ENCODE measurements around the gene KLF2. TPM values are rescaled to one million over a fixed set of nuclear protein-coding genes. Genes with fewer than 3 reads are reported as not detected.

Gene KLF2
- total and polyA plus RNA-seq, 10 of the 15 experiments (the other 5 are each of a cell fraction or from before 2014, with no cell fraction given): 0.16 to 13.7 (median 1.0) TPM

- no peak overlapping the region for H3K27ac ChIP-seq (ENCODE audit: control insufficient read depth, insufficient read depth)
- SMC1A ChIA-PET (ENCODE audit: uncharacterized antibody, unreplicated experiment): interaction anchor here (0.6 to 1.7 kb wide), 4 partner anchors 18 to 1287 kb away, joined by 3 to 4 read pairs (median 4); no protein-coding TSS in a partner anchor
- ATAC-seq (no peak), DNase-seq (ENCODE audit: low read depth, low spot score) (no peak), FAIRE-seq (no peak)
- POLR2A ChIA-PET: no interaction called here
- intact Hi-C loops (cut with micrococcal nuclease; ENCODE audit: unreplicated experiment) (no loop called here), in situ Hi-C loops (cut with MboI) (no loop called here)
- H4K20me1 ChIP-seq (ENCODE audit: control insufficient read depth, insufficient read depth): 0 out of 2 replicates have a peak, but pooled peaks cover 2% of the 10 kb centered on the region
- peaks cover 0 to 2% of the 10 kb centered on the region in 2 experiments; a peak in 2 of 4 replicates for H3K36me3 ChIP-seq (ENCODE audit: control insufficient read depth in 2 of 2, insufficient read depth in 2 of 2, low read length in 1 of 2)
- TF ChIP-seq E2F8 (IDR thresholded peaks at IDR 0.05; ENCODE audit: low read depth, partially characterized antibody): no peak
- no peak for TF ChIP-seq USF2 (IDR thresholded peaks at IDR 0.05; ENCODE audit: borderline replicate concordance, low read depth, low read length)
- TF ChIP-seq PAX5 (IDR thresholded peaks at IDR 0.05; ENCODE audit: borderline replicate concordance, low read depth, low read length): no peak
- no peak for TF ChIP-seq PBX3 (IDR thresholded peaks at IDR 0.05; ENCODE audit: insufficient replicate concordance, low read depth, low read length)
- TF ChIP-seq CEBPZ (IDR thresholded peaks at IDR 0.05; ENCODE audit: low read depth, low read length): no peak
- H3K4me1 ChIP-seq (ENCODE audit: control insufficient read depth, insufficient read depth, low read length): peaks cover 12% of the 10 kb centered on the region
- no peak overlapping the region for H3K4me2 ChIP-seq (ENCODE audit: control insufficient read depth, insufficient read depth)
- H2AFZ ChIP-seq (ENCODE audit: control insufficient read depth, low read depth, low read length): no peak overlapping the region
- H3K27me3 ChIP-seq (replicated peaks in 1 of 2; ENCODE audit: control insufficient read depth in 2 of 2, insufficient read depth in 2 of 2, low read length in 1 of 2): no peaks in the 10 kb centered on the region
- RAD21 ChIA-PET (ENCODE audit: unreplicated experiment): interaction anchor here (2.3 kb wide), 1 partner anchor 22 kb away, joined by 7 read pairs; no protein-coding TSS in a partner anchor
- H3K9ac ChIP-seq (ENCODE audit: control insufficient read depth, insufficient read depth, low read length): no peak overlapping the region
- 77% methylated on average over 10 of the region's 10 CpGs for WGBS (ENCODE audit: insufficient coverage, insufficient replicate concordance, low lambda C conversion rate, missing lambda C conversion rate)
- H3K9me3 ChIP-seq (replicated peaks; ENCODE audit: control insufficient read depth, insufficient read depth, low read length): no peaks in the 10 kb centered on the region
- BruUV-seq (replicated peaks): no TSS peak
- no peak overlapping the region for H3K4me3 ChIP-seq
- CTCF ChIA-PET: interaction anchor here (1.2 kb wide), 2 partner anchors 18 to 22 kb away, joined by 3 read pairs; no protein-coding TSS in a partner anchor
- H3K79me2 ChIP-seq (ENCODE audit: control insufficient read depth, insufficient read depth, low read length): no peaks in the 10 kb centered on the region
Observed at GRCh38 chr19:16360738-16361137, 36.1 kb downstream of the KLF2 start.
